Measurements from ENCODE around the gene FOXP1. TPM values are rescaled to one million over a fixed set of nuclear protein-coding genes. Genes with fewer than 3 reads are reported as not detected.

The FOXP1 gene
- total and polyA plus RNA-seq, 12 donors = 7.6 to 42.7 (median 24.3) TPM

GRCh38 chr3:71308836-71309235, 274.7 kb downstream of the FOXP1 start:
- Histone ChIP-seq H3K4me1 (replicated peaks in 1 of 2) (no peaks in the 10 kb centered on the region), H3K27ac (no peak overlapping the region), H3K9me3 (replicated peaks in 1 of 3) (no peaks in the 10 kb centered on the region), H3K27me3 (no peaks in the 10 kb centered on the region), H3K4me3 (no peak overlapping the region), H3K36me3 (replicated peaks in 1 of 2) (no peaks in the 10 kb centered on the region)
- DNase-seq = no peak
- intact Hi-C loops (cut with DNase I) = no loop called here
- 92 to 95% (median 93%) methylated on average over 4 of the region's 4 CpGs for WGBS, 4 donors
- TF ChIP-seq POLR2A (IDR thresholded peaks at IDR 0.05) (no peak), CTCF (IDR thresholded peaks at IDR 0.05) (no peak)

- TF ChIP-seq POLR2A (IDR thresholded peaks at IDR 0.05) (no peak), CTCF (IDR thresholded peaks at IDR 0.05) (no peak)
- Histone ChIP-seq H3K4me1 (replicated peaks in 1 of 2) (no peaks in the 10 kb centered on the region), H3K27me3 (no peaks in the 10 kb centered on the region), H3K27ac (no peak overlapping the region), H3K9me3 (replicated peaks in 1 of 3) (no peaks in the 10 kb centered on the region), H3K36me3 (replicated peaks in 1 of 2) (no peaks in the 10 kb centered on the region), H3K4me3 (no peak overlapping the region)
- 87 to 90% (median 89%) methylated on average over 17 of the region's 17 CpGs for WGBS, 4 donors
- no peak for DNase-seq
- intact Hi-C loops (cut with DNase I) = no loop called here
Observed at GRCh38 chr3:71307991-71308697, 275.4 kb downstream of the FOXP1 start.

GRCh38 chr3:71305231-71306206, 278.0 kb downstream of the FOXP1 start:
- H3K27me3 ChIP-seq = no peaks in the 10 kb centered on the region
- H3K27ac ChIP-seq = no peak overlapping the region
- H3K4me3 ChIP-seq = peak overlapping the region in 1 of 4 donors; percentile 21
- intact Hi-C loops (cut with DNase I) = no loop called here
- no peaks in the 10 kb centered on the region for H3K4me1 ChIP-seq (replicated peaks in 1 of 2)
- no peak for DNase-seq
- WGBS, 4 donors = 55 to 64% (median 60%) methylated on average over 21 of the region's 21 CpGs
- H3K9me3 ChIP-seq (replicated peaks in 1 of 3) = no peaks in the 10 kb centered on the region
- TF ChIP-seq CTCF (IDR thresholded peaks at IDR 0.05) (no peak), POLR2A (IDR thresholded peaks at IDR 0.05) (no peak)
- H3K36me3 ChIP-seq (replicated peaks in 1 of 2) = no peaks in the 10 kb centered on the region

- DNase-seq = no peak
- Histone ChIP-seq H3K27me3 (no peaks in the 10 kb centered on the region), H3K9me3 (replicated peaks in 1 of 3) (no peaks in the 10 kb centered on the region), H3K36me3 (replicated peaks in 1 of 2) (no peaks in the 10 kb centered on the region), H3K27ac (no peak overlapping the region), H3K4me3 (no peak overlapping the region), H3K4me1 (replicated peaks in 1 of 2) (peaks cover 0 to 3% of the 10 kb centered on the region in 2 donors)
- TF ChIP-seq CTCF (IDR thresholded peaks at IDR 0.05) = no peak
- TF ChIP-seq POLR2A (IDR thresholded peaks at IDR 0.05) = no peak
- intact Hi-C loops (cut with DNase I) = no loop called here
- 60 to 75% (median 66%) methylated on average over 3 of the region's 3 CpGs for WGBS, 4 donors
Observed at GRCh38 chr3:71304684-71305083, 278.8 kb downstream of the FOXP1 start.

All from adrenal gland (tissue), 12 donors.